Uterus (tissue), 4 donors: ENCODE results near the gene GPC2. TPM values are rescaled to one million over a fixed set of nuclear protein-coding genes. Genes with fewer than 3 reads are reported as not detected.
A peak's percentile ranks its signal among the peaks of the same experiment; 100 is the strongest.

ENCODE experiments used
- DNase-seq, 2 donors: peaks; one replicate each; pipeline ENCODE4 v3.0.0-alpha.2; 2019 to 2020
- H3K27ac ChIP-seq, 2 donors: fragments of 200-600 bp; sonication (generic); 1 replicate in 1 of 2; 2 replicates in 1 of 2; pipeline ENCODE4 v1.5.1; 2016 to 2018
- H3K27me3 ChIP-seq, 2 donors: fragments of 200-600 bp; sonication (generic); one replicate each; pipeline ENCODE4 v1.5.1; 2018 to 2019; ENCODE audit warnings: control low read depth in 1 of 2
- H3K36me3 ChIP-seq, 2 donors: fragments of 200-600 bp; sonication (generic); one replicate each; pipeline ENCODE4 v1.5.1; 2019; ENCODE audit warnings: control low read depth in 1 of 2
- H3K4me1 ChIP-seq, 2 donors: fragments of 200-600 bp; sonication (generic); one replicate each; pipeline ENCODE4 v1.5.1; 2018 to 2019; ENCODE audit warnings: control low read depth in 1 of 2
- H3K4me3 ChIP-seq, 2 donors: fragments of 200-600 bp; sonication (generic); 1 replicate in 1 of 2; 2 replicates in 1 of 2; pipeline ENCODE4 v1.5.1; 2018 to 2019; ENCODE audit warnings: mild to moderate bottlenecking in 1 of 2
- H3K9me3 ChIP-seq, 2 donors: fragments of 200-600 bp; sonication (generic); one replicate each; pipeline ENCODE4 v1.5.1; 2019; ENCODE audit warnings: control low read depth in 1 of 2
- CTCF ChIP-seq, 4 experiments: fragments of 200-600 bp in 2 of 4; fragments of 450-650 bp in 2 of 4; sonication (generic) in 2 of 4; IDR thresholded peaks; one replicate each; pipeline ENCODE4 v1.5.1; 2016 to 2019; ENCODE audit warnings: antibody characterized with exemption in 4 of 4, mild to moderate bottlenecking in 2 of 4, moderate library complexity in 1 of 4
- POLR2A ChIP-seq, 2 donors: fragments of 450-650 bp; IDR thresholded peaks; one replicate each; pipeline ENCODE4 v1.6.1; 2016; ENCODE audit warnings: antibody characterized with exemption in 2 of 2, mild to moderate bottlenecking in 1 of 2, moderate library complexity in 1 of 2
- intact Hi-C: fragments of 100-400 bp; cut with DNase I; formaldehyde crosslinking; loops from one replicate; pipeline ENCODE4 v1.15.1; 2023; ENCODE audit warnings: low total_unique reads
- total RNA-seq, 4 donors: library from RNA; depleted of rRNA in 3 of 4; stranded (reverse); fragments of >200 nt in 3 of 4; gene quantifications; one replicate each; pipeline versions ENCODE4 v1.1.0 to v1.2.4, GENCODE V29; 2014 to 2023
- donor health status: DM: yes; HTN: yes; CAD: no.

Gene GPC2
- total RNA-seq, 4 donors from 2014 or later, result under 0.01 to 9.3 (median 4.5) TPM; not detected in 1

GRCh38 chr7:100166970-100167911 is 9.9 kb downstream of the GPC2 start:
- H3K27ac ChIP-seq, result peak overlapping the region; percentile 70 to 88
- TF ChIP-seq CTCF (IDR thresholded peaks at IDR 0.05) (no peak), POLR2A (IDR thresholded peaks at IDR 0.05) (no peak)
- H3K27me3 ChIP-seq, result no peaks in the 10 kb centered on the region
- peak overlapping the region; percentile 45 to 46 for H3K4me3 ChIP-seq
- intact Hi-C loops, result no loop called here
- H3K36me3 ChIP-seq, result no peaks in the 10 kb centered on the region
- DNase-seq, result no peak
- H3K9me3 ChIP-seq, result no peaks in the 10 kb centered on the region
- H3K4me1 ChIP-seq, result peaks cover 0 to 5% of the 10 kb centered on the region in 2 donors

GRCh38 chr7:100166317-100166940 is 10.8 kb downstream of the GPC2 start:
- Histone ChIP-seq H3K4me1 (peaks cover 0 to 5% of the 10 kb centered on the region in 2 donors), H3K27me3 (no peaks in the 10 kb centered on the region), H3K4me3 (no peak overlapping the region), H3K36me3 (no peaks in the 10 kb centered on the region), H3K27ac (no peak overlapping the region), H3K9me3 (no peaks in the 10 kb centered on the region)
- no peak for TF ChIP-seq POLR2A (IDR thresholded peaks at IDR 0.05)
- no peak for TF ChIP-seq CTCF (IDR thresholded peaks at IDR 0.05)
- no peak for DNase-seq
- intact Hi-C loops, result no loop called here

GRCh38 chr7:100163871-100164270 is 13.3 kb downstream of the GPC2 start:
- no peaks in the 10 kb centered on the region for H3K36me3 ChIP-seq
- H3K4me1 ChIP-seq, result no peaks in the 10 kb centered on the region
- H3K4me3 ChIP-seq, result no peak overlapping the region
- TF ChIP-seq CTCF (IDR thresholded peaks at IDR 0.05), result no peak
- no peak for TF ChIP-seq POLR2A (IDR thresholded peaks at IDR 0.05)
- no peaks in the 10 kb centered on the region for H3K9me3 ChIP-seq
- no peaks in the 10 kb centered on the region for H3K27me3 ChIP-seq
- no peak for DNase-seq
- no peak overlapping the region for H3K27ac ChIP-seq
- intact Hi-C loops, result no loop called here

GRCh38 chr7:100163006-100163531 is 14.1 kb downstream of the GPC2 start:
- H3K36me3 ChIP-seq, result no peaks in the 10 kb centered on the region
- TF ChIP-seq CTCF (IDR thresholded peaks at IDR 0.05) (no peak), POLR2A (IDR thresholded peaks at IDR 0.05) (no peak)
- no peak overlapping the region for H3K27ac ChIP-seq
- H3K9me3 ChIP-seq, result no peaks in the 10 kb centered on the region
- DNase-seq, result no peak
- H3K4me1 ChIP-seq, result no peaks in the 10 kb centered on the region
- intact Hi-C loops, result no loop called here
- H3K4me3 ChIP-seq, result no peak overlapping the region
- no peaks in the 10 kb centered on the region for H3K27me3 ChIP-seq

- no peaks in the 10 kb centered on the region for H3K9me3 ChIP-seq
- H3K27me3 ChIP-seq, result no peaks in the 10 kb centered on the region
- H3K27ac ChIP-seq, result no peak overlapping the region
- no peak for TF ChIP-seq CTCF (IDR thresholded peaks at IDR 0.05)
- TF ChIP-seq POLR2A (IDR thresholded peaks at IDR 0.05), result no peak
- no peak for DNase-seq
- H3K4me1 ChIP-seq, result peaks cover 0 to 8% of the 10 kb centered on the region in 2 donors
- H3K36me3 ChIP-seq, result no peaks in the 10 kb centered on the region
- intact Hi-C loops, result no loop called here
- no peak overlapping the region for H3K4me3 ChIP-seq
Measured at GRCh38 chr7:100160067-100160466, 17.1 kb downstream of the GPC2 start.
